Progenitor cell of endocrine pancreas (in vitro differentiated cells): ENCODE data around the gene RNF220. TPM values are rescaled to one million over a fixed set of nuclear protein-coding genes. Genes with fewer than 3 reads are reported as not detected.

Experiments used
- DNase-seq: peaks from one replicate; pipeline ENCODE4 v3.0.0; 2021; ENCODE audit warnings: low spot score; ENCODE audit not compliant: unreplicated experiment
- H3K27ac Mint-ChIP-seq: 2 replicates; pipeline ENCODE4 v1.8.0; 2021; ENCODE audit warnings: mild to moderate bottlenecking, moderate library complexity, mixed read lengths
- H3K27me3 Mint-ChIP-seq: 2 replicates; pipeline ENCODE4 v1.8.0; 2021; ENCODE audit warnings: mixed read lengths
- H3K36me3 Mint-ChIP-seq: 2 replicates; pipeline ENCODE4 v1.8.0; 2022; ENCODE audit warnings: mixed read lengths; ENCODE audit not compliant: insufficient read depth
- H3K4me1 Mint-ChIP-seq: 2 replicates; pipeline ENCODE4 v1.8.0; 2021; ENCODE audit warnings: low read depth, mixed read lengths
- H3K4me3 Mint-ChIP-seq: 2 replicates; pipeline ENCODE4 v1.8.0; 2021; ENCODE audit warnings: low read depth, mild to moderate bottlenecking, moderate library complexity, mixed read lengths
- H3K9me3 Mint-ChIP-seq: 2 replicates; pipeline ENCODE4 v1.8.0; 2021; ENCODE audit warnings: low read depth, mixed read lengths
- CTCF ChIP-seq: fragments of 200-600 bp; sonication (generic); IDR thresholded peaks from one replicate; pipeline ENCODE4 v1.5.0; 2021; ENCODE audit warnings: antibody characterized with exemption, mild to moderate bottlenecking; ENCODE audit not compliant: unreplicated experiment
- total RNA-seq: library from RNA; stranded (reverse); gene quantifications from 2 replicates; pipeline ENCODE4 v1.2.1, GENCODE V29; 2021

Gene RNF220
- total RNA-seq, 1 donor from 2014 or later: 85.9 TPM

DNA sequence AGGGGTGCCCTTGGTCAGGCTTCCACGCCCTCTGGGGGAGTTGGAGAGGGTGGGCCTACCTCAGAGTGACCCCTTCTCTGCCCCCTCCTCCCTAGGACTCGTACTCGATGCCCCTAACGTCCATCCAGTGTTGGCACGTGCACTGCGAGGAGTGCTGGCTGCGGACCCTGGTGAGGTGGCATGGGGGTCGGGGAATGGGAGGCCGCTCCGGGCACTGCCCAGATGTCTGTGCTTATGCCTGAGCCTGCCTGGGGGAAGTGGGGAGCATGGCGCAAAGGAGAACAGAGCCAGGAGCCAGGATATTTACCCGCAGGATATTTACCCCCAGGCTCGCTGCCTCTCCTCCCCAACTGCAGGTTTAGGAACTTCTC lies 244.7 kb downstream of the RNF220 start:
- no peak for TF ChIP-seq CTCF
- H3K36me3 Mint-ChIP-seq: peaks cover 12% of the 10 kb centered on the region
- H3K27ac Mint-ChIP-seq: no peak overlapping the region
- DNase-seq: no peak
- H3K9me3 Mint-ChIP-seq: no peaks in the 10 kb centered on the region
- H3K4me1 Mint-ChIP-seq: peaks cover 6% of the 10 kb centered on the region
- no peak overlapping the region for H3K4me3 Mint-ChIP-seq
- H3K27me3 Mint-ChIP-seq: no peaks in the 10 kb centered on the region

- no peak overlapping the region for H3K27ac Mint-ChIP-seq
- H3K4me3 Mint-ChIP-seq: no peak overlapping the region
- no peak for TF ChIP-seq CTCF
- no peaks in the 10 kb centered on the region for H3K27me3 Mint-ChIP-seq
- no peaks in the 10 kb centered on the region for H3K9me3 Mint-ChIP-seq
- peaks cover 6% of the 10 kb centered on the region for H3K4me1 Mint-ChIP-seq
- DNase-seq: no peak
- peaks cover 10% of the 10 kb centered on the region for H3K36me3 Mint-ChIP-seq
These were observed 245.2 kb downstream of the RNF220 start for GRCh38 chr1:44650159-44650831.

- Mint-ChIP-seq H3K36me3 (peaks cover 10% of the 10 kb centered on the region), H3K4me3 (no peak overlapping the region)
These were observed 246.0 kb downstream of the RNF220 start for GRCh38 chr1:44651069-44651468.

DNA sequence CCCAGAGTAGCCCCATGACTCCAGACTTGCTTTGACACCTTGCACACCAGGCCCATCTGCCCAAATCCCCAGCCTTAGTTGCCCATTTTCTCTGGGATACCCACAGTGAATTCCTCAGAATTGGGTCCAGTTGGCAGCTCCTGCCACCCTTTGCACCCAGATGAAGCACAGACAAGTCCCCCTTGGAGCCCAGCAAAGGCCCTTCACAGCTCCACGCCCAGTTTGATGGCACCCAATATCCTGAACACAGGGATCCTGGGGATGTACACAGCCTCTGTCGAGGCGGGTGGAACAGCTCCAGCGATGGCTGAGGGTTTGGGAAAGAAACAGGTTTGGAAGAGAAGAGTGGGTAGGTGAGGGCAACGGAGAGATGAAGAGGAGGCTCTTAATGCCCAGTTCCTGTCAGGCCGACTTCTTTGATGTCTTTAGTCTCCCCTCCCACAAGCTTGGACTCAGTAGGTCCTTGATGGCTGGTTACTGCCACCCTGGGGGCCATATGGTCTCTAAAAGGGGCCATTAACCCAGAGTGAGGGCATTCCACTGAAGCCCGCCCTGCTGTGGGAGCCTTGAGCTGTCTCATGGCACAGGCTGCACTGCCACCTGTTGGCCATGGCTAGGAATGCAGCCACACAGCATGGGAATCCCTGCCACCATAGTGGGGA lies 247.5 kb downstream of the RNF220 start:
- no peak overlapping the region for H3K4me3 Mint-ChIP-seq
- H3K27me3 Mint-ChIP-seq: no peaks in the 10 kb centered on the region
- no peaks in the 10 kb centered on the region for H3K9me3 Mint-ChIP-seq
- peak; percentile 70 for DNase-seq
- H3K36me3 Mint-ChIP-seq: peaks cover 10% of the 10 kb centered on the region
- no peak overlapping the region for H3K27ac Mint-ChIP-seq
- TF ChIP-seq CTCF: peak; percentile 89
- H3K4me1 Mint-ChIP-seq: peaks cover 6% of the 10 kb centered on the region

More at GRCh38 chr1:44651069-44651468, 246.0 kb downstream of the RNF220 start:
- peaks cover 6% of the 10 kb centered on the region for H3K4me1 Mint-ChIP-seq
- no peaks in the 10 kb centered on the region for H3K9me3 Mint-ChIP-seq
- no peak for DNase-seq
- no peak overlapping the region for H3K27ac Mint-ChIP-seq
- H3K27me3 Mint-ChIP-seq: no peaks in the 10 kb centered on the region
- TF ChIP-seq CTCF: no peak

DNA sequence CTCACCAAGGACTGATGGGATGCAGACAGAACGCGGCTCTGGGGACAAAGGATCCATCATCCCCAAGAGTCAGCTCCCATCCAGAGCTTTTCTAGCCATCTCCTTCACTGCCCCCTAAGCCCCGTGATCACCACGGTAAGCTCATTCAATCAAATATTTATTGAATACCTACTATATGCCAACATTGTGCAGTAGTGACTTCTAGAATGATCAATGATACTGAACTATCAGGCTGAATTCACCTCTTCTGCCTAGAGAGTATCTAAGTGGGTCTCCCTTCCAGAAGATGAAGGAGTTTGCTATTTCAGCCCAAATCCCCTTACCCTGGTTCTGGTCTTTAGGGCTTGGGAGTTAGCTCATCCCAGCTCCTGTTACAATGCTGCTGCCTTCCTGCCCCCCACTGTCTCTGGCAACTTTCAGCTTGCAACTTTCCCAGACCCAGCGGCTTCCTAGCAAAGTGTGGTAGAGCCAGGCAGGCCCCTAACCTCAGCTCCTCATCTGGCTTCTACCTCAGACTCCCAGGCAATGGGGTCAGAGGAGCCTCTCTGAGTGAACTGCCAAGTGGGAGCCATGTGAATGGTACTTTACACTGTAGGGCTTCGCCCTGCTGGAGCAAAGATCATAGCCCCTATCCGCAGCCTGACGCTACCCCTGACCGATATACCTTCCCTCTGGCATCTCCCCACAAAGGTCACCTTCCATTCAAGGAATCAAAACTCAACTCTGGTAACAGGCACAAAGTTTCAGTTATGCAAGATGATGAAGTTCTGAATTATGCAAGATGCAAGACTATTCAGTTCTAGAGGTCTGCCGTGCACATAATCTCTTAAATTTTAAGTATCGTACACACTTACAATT lies 248.3 kb downstream of the RNF220 start:
- Mint-ChIP-seq H3K4me3 (no peak overlapping the region), H3K4me1 (peaks cover 6% of the 10 kb centered on the region), H3K9me3 (no peaks in the 10 kb centered on the region), H3K27me3 (no peaks in the 10 kb centered on the region), H3K36me3 (peaks cover 14% of the 10 kb centered on the region), H3K27ac (no peak overlapping the region)
- no peak for DNase-seq
- no peak for TF ChIP-seq CTCF
